Karpas-422 (cell line): ENCODE measurements around the gene FLCN. TPM values are rescaled to one million over a fixed set of nuclear protein-coding genes. Genes with fewer than 3 reads are reported as not detected.

Experiments
- DNase-seq: peaks from one replicate; pipeline ENCODE4 v3.0.0-alpha.2; 2015
- H2AFZ ChIP-seq: fragments of 200-600 bp; sonication (generic); 2 replicates; pipeline ENCODE4 v1.6.1; 2014; ENCODE audit warnings: antibody characterized with exemption, low read length, mixed read lengths
- H3K27ac ChIP-seq: fragments of 200-600 bp; sonication (generic); 2 replicates; pipeline ENCODE4 v1.5.1; 2014; ENCODE audit warnings: mild to moderate bottlenecking, low read length, moderate library complexity
- H3K27me3 ChIP-seq: fragments of 200-600 bp; sonication (generic); 2 replicates; pipeline ENCODE4 v1.6.1; 2014; ENCODE audit warnings: low read length, mixed read lengths
- H3K36me3 ChIP-seq: fragments of 200-600 bp; sonication (generic); 2 replicates; pipeline ENCODE4 v1.6.1; 2014; ENCODE audit warnings: low read length, mixed read lengths; ENCODE audit not compliant: insufficient read depth
- H3K4me1 ChIP-seq: fragments of 200-600 bp; sonication (generic); 2 replicates; pipeline ENCODE4 v1.6.1; 2014; ENCODE audit warnings: mild to moderate bottlenecking, low read length, mixed read lengths
- H3K4me2 ChIP-seq: fragments of 200-600 bp; sonication (generic); 2 replicates; pipeline ENCODE4 v1.6.1; 2014; ENCODE audit warnings: low read length, low read depth, mild to moderate bottlenecking; ENCODE audit not compliant: poor library complexity, severe bottlenecking
- H3K4me3 ChIP-seq: fragments of 200-600 bp; sonication (generic); 2 replicates; pipeline ENCODE4 v1.5.1; 2014; ENCODE audit warnings: mild to moderate bottlenecking, antibody characterized with exemption, low read length, mixed read lengths
- H3K79me2 ChIP-seq: fragments of 200-600 bp; sonication (generic); 2 replicates; pipeline ENCODE4 v1.6.1; 2014; ENCODE audit warnings: mild to moderate bottlenecking, low read length, mixed read lengths
- H3K9ac ChIP-seq: fragments of 200-600 bp; sonication (generic); 2 replicates; pipeline ENCODE4 v1.6.0; 2014; ENCODE audit warnings: low read length
- H3K9me2 ChIP-seq: fragments of 200-600 bp; sonication (generic), shearing (Covaris generic); replicated peaks from 2 replicates; pipeline ENCODE4 v1.6.0; 2014; ENCODE audit warnings: mild to moderate bottlenecking, low read length, moderate library complexity; ENCODE audit not compliant: insufficient read depth
- H3K9me3 ChIP-seq: fragments of 300-700, 200-600 bp; sonication (generic); 2 replicates; pipeline ENCODE4 v1.6.1; 2014; ENCODE audit warnings: low read length, mixed read lengths
- H4K20me1 ChIP-seq: fragments of 200-600 bp; sonication (generic); 2 replicates; pipeline ENCODE4 v1.6.1; 2014; ENCODE audit warnings: mild to moderate bottlenecking, antibody characterized with exemption, low read length, low read depth; ENCODE audit not compliant: insufficient read depth
- total RNA-seq: library from RNA; depleted of rRNA; stranded (reverse); fragments of >200 nt; shearing (Covaris generic); gene quantifications from 2 replicates; pipeline ENCODE4 v1.2.3, GENCODE V29; 2014; ENCODE audit warnings: low replicate concordance

FLCN gene
- total RNA-seq, 1 experiment from 2014 or later, result 15.6 TPM

- DNase-seq, result no peak
- Histone ChIP-seq H3K36me3 (no peaks in the 10 kb centered on the region), H3K79me2 (no peaks in the 10 kb centered on the region), H3K9me2 (no peaks in the 10 kb centered on the region), H3K9ac (no peak overlapping the region), H3K4me2 (no peak overlapping the region), H4K20me1 (no peaks in the 10 kb centered on the region), H3K4me1 (no peaks in the 10 kb centered on the region), H3K27me3 (no peaks in the 10 kb centered on the region), H2AFZ (no peak overlapping the region), H3K9me3 (no peaks in the 10 kb centered on the region), H3K4me3 (no peak overlapping the region), H3K27ac (no peak overlapping the region)
Observed at GRCh38 chr17:17223736-17224135, 13.2 kb downstream of the FLCN start.

GRCh38 chr17:17221329-17221728 lies 15.6 kb downstream of the FLCN start:
- no peaks in the 10 kb centered on the region for H3K36me3 ChIP-seq

GRCh38 chr17:17220529-17220928 lies 16.4 kb downstream of the FLCN start:
- H2AFZ ChIP-seq, result no peak overlapping the region
- no peaks in the 10 kb centered on the region for H3K27me3 ChIP-seq
- H3K9ac ChIP-seq, result no peak overlapping the region
- DNase-seq, result no peak
- H3K79me2 ChIP-seq, result no peaks in the 10 kb centered on the region
- H3K27ac ChIP-seq, result no peak overlapping the region
- no peaks in the 10 kb centered on the region for H3K36me3 ChIP-seq
- no peak overlapping the region for H3K4me3 ChIP-seq
- H4K20me1 ChIP-seq, result no peaks in the 10 kb centered on the region
- no peaks in the 10 kb centered on the region for H3K4me1 ChIP-seq
- no peaks in the 10 kb centered on the region for H3K9me2 ChIP-seq
- no peak overlapping the region for H3K4me2 ChIP-seq
- no peaks in the 10 kb centered on the region for H3K9me3 ChIP-seq

More at GRCh38 chr17:17221329-17221728, 15.6 kb downstream of the FLCN start:
- no peaks in the 10 kb centered on the region for H3K4me1 ChIP-seq
- no peaks in the 10 kb centered on the region for H3K27me3 ChIP-seq
- no peak overlapping the region for H3K4me3 ChIP-seq
- H3K9me2 ChIP-seq, result no peaks in the 10 kb centered on the region
- H3K79me2 ChIP-seq, result no peaks in the 10 kb centered on the region
- H3K9me3 ChIP-seq, result no peaks in the 10 kb centered on the region
- H3K4me2 ChIP-seq, result no peak overlapping the region
- no peak overlapping the region for H3K27ac ChIP-seq
- H3K9ac ChIP-seq, result no peak overlapping the region
- H4K20me1 ChIP-seq, result no peaks in the 10 kb centered on the region
- DNase-seq, result no peak
- no peak overlapping the region for H2AFZ ChIP-seq

- Histone ChIP-seq H3K9me3 (no peaks in the 10 kb centered on the region), H3K27ac (no peak overlapping the region), H3K79me2 (no peaks in the 10 kb centered on the region), H3K9me2 (no peaks in the 10 kb centered on the region), H3K4me3 (no peak overlapping the region), H2AFZ (no peak overlapping the region), H3K36me3 (no peaks in the 10 kb centered on the region), H3K4me1 (no peaks in the 10 kb centered on the region), H3K9ac (no peak overlapping the region), H3K4me2 (no peak overlapping the region), H3K27me3 (no peaks in the 10 kb centered on the region), H4K20me1 (no peaks in the 10 kb centered on the region)
- DNase-seq, result no peak
Observed at GRCh38 chr17:17217995-17218394, 19.0 kb downstream of the FLCN start.

- Histone ChIP-seq H3K4me2 (no peak overlapping the region), H3K4me1 (no peaks in the 10 kb centered on the region), H2AFZ (no peak overlapping the region), H3K79me2 (no peaks in the 10 kb centered on the region), H3K9ac (no peak overlapping the region), H3K36me3 (no peaks in the 10 kb centered on the region), H4K20me1 (no peaks in the 10 kb centered on the region), H3K4me3 (no peak overlapping the region), H3K9me3 (no peaks in the 10 kb centered on the region), H3K9me2 (no peaks in the 10 kb centered on the region), H3K27me3 (no peaks in the 10 kb centered on the region), H3K27ac (no peak overlapping the region)
- no peak for DNase-seq
Observed at GRCh38 chr17:17216776-17217175, 20.2 kb downstream of the FLCN start.

- H3K4me1 ChIP-seq, result no peaks in the 10 kb centered on the region
- no peaks in the 10 kb centered on the region for H3K9me2 ChIP-seq
- H3K36me3 ChIP-seq, result no peaks in the 10 kb centered on the region
- no peak overlapping the region for H3K9ac ChIP-seq
- H3K27me3 ChIP-seq, result no peaks in the 10 kb centered on the region
- no peaks in the 10 kb centered on the region for H4K20me1 ChIP-seq
- H3K79me2 ChIP-seq, result no peaks in the 10 kb centered on the region
- no peak overlapping the region for H3K4me2 ChIP-seq
- DNase-seq, result no peak
- H3K27ac ChIP-seq, result no peak overlapping the region
- no peak overlapping the region for H3K4me3 ChIP-seq
- H3K9me3 ChIP-seq, result no peaks in the 10 kb centered on the region
- H2AFZ ChIP-seq, result no peak overlapping the region
Observed at GRCh38 chr17:17216236-17216635, 20.7 kb downstream of the FLCN start.

GRCh38 chr17:17215575-17215974 lies 21.4 kb downstream of the FLCN start:
- Histone ChIP-seq H3K4me1 (no peaks in the 10 kb centered on the region), H3K4me3 (no peak overlapping the region), H2AFZ (no peak overlapping the region), H3K36me3 (no peaks in the 10 kb centered on the region), H3K27ac (no peak overlapping the region), H3K79me2 (no peaks in the 10 kb centered on the region), H3K9ac (no peak overlapping the region), H3K9me3 (no peaks in the 10 kb centered on the region), H4K20me1 (no peaks in the 10 kb centered on the region), H3K4me2 (no peak overlapping the region), H3K27me3 (no peaks in the 10 kb centered on the region), H3K9me2 (no peaks in the 10 kb centered on the region)
- no peak for DNase-seq

GRCh38 chr17:17214646-17215436 lies 22.1 kb downstream of the FLCN start:
- no peaks in the 10 kb centered on the region for H3K4me1 ChIP-seq
- H3K9me3 ChIP-seq, result no peaks in the 10 kb centered on the region
- H3K9ac ChIP-seq, result no peak overlapping the region
- H3K27me3 ChIP-seq, result no peaks in the 10 kb centered on the region
- no peaks in the 10 kb centered on the region for H3K9me2 ChIP-seq
- no peak overlapping the region for H3K27ac ChIP-seq
- no peaks in the 10 kb centered on the region for H4K20me1 ChIP-seq
- no peak for DNase-seq
- H3K4me3 ChIP-seq, result no peak overlapping the region
- H3K36me3 ChIP-seq, result no peaks in the 10 kb centered on the region
- no peak overlapping the region for H2AFZ ChIP-seq
- no peak overlapping the region for H3K4me2 ChIP-seq
- no peaks in the 10 kb centered on the region for H3K79me2 ChIP-seq
